Mammary epithelial cell (primary cell): ENCODE data around the gene MSI2.

Experiments
- EZH2 ChIP-seq: IDR thresholded peaks from 2 replicates; pipeline ENCODE4 v1.6.1; 2012; ENCODE audit warnings: low read length, inconsistent platforms, borderline replicate concordance
- TF ChIP-seq, protein P1 (sequence below), 2 donors: IDR thresholded peaks in 1 of 2; conservative IDR thresholded peaks in 1 of 2; 2 replicates each; pipeline ENCODE4 v1.5.1; 2011 to 2012; ENCODE audit warnings: inconsistent platforms in 2 of 2, low read length in 2 of 2, mild to moderate bottlenecking in 2 of 2, control low read depth in 1 of 2, low read depth in 1 of 2; ENCODE audit not compliant: insufficient read depth in 1 of 2; ENCODE audit errors: extremely low read depth in 1 of 2

DNA sequence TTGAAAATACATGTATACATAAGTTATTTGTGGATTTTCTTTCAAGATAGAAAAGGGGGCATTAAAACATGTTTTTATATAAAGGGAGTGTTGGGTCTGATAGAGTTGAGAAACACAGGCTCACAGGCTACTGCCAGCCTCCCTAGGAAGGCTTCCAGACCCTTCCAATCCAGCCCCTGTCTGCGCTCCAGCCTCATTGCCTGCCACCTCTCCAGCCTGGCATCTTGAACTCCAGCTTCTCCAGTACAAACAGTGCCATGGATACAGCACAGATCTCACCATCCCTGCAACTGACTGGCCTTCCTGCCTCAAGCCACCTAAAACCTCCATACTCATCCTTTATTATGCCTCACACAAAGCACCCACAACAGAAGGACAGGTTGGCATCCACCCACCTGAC is 448.1 kb downstream of the MSI2 start:
- TF ChIP-seq, protein P1, sequence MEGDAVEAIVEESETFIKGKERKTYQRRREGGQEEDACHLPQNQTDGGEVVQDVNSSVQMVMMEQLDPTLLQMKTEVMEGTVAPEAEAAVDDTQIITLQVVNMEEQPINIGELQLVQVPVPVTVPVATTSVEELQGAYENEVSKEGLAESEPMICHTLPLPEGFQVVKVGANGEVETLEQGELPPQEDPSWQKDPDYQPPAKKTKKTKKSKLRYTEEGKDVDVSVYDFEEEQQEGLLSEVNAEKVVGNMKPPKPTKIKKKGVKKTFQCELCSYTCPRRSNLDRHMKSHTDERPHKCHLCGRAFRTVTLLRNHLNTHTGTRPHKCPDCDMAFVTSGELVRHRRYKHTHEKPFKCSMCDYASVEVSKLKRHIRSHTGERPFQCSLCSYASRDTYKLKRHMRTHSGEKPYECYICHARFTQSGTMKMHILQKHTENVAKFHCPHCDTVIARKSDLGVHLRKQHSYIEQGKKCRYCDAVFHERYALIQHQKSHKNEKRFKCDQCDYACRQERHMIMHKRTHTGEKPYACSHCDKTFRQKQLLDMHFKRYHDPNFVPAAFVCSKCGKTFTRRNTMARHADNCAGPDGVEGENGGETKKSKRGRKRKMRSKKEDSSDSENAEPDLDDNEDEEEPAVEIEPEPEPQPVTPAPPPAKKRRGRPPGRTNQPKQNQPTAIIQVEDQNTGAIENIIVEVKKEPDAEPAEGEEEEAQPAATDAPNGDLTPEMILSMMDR (conservative IDR thresholded peaks at IDR 0.05 in 1 of 2, IDR thresholded peaks at IDR 0.05 in 1 of 2; ENCODE audit: extremely low read depth in 1 of 2, insufficient read depth in 1 of 2, low read depth in 1 of 2, low read length in 2 of 2), result no peak
- TF ChIP-seq EZH2, result no peak
